Liver (tissue), 9 donors: ENCODE data around the gene ARCN1. TPM values are rescaled to one million over a fixed set of nuclear protein-coding genes. Genes with fewer than 3 reads are reported as not detected.

Experiments used
- DNase-seq: peaks from one replicate; pipeline ENCODE4 v3.0.0-alpha.2; 2017; ENCODE audit warnings: low spot score
- H3K27ac ChIP-seq, 2 donors: one replicate each; pipeline ENCODE4 v1.7.0; 2013; ENCODE audit warnings: inconsistent platforms in 2 of 2, low read length in 2 of 2, control low read depth in 1 of 2, low read depth in 1 of 2, mild to moderate bottlenecking in 1 of 2
- H3K27me3 ChIP-seq, 4 donors: one replicate each; pipeline versions ENCODE4 v1.6.1 to v1.7.0; 2013; ENCODE audit warnings: low read length in 3 of 4, inconsistent platforms in 1 of 4, mild to moderate bottlenecking in 1 of 4, moderate library complexity in 1 of 4; ENCODE audit not compliant: control insufficient read depth in 4 of 4, insufficient read depth in 4 of 4
- H3K36me3 ChIP-seq, 4 donors: one replicate each; pipeline versions ENCODE4 v1.6.1 to v1.7.0; 2013; ENCODE audit warnings: low read length in 3 of 4, mild to moderate bottlenecking in 3 of 4, low read depth in 1 of 4, moderate library complexity in 1 of 4; ENCODE audit not compliant: control insufficient read depth in 4 of 4, insufficient read depth in 3 of 4
- H3K4me1 ChIP-seq, 4 donors: one replicate each; pipeline versions ENCODE4 v1.6.1 to v1.7.0; 2013; ENCODE audit warnings: low read length in 3 of 4, mild to moderate bottlenecking in 3 of 4, moderate library complexity in 1 of 4; ENCODE audit not compliant: control insufficient read depth in 4 of 4, insufficient read depth in 4 of 4
- H3K4me3 ChIP-seq, 3 donors: one replicate each; pipeline versions ENCODE4 v1.6.1 to v1.7.0; 2013; ENCODE audit warnings: low read length in 3 of 3, control low read depth in 1 of 3, low read depth in 1 of 3, mild to moderate bottlenecking in 1 of 3
- H3K9ac ChIP-seq, 2 donors: one replicate each; pipeline ENCODE4 v1.7.0; 2013; ENCODE audit warnings: low read length in 2 of 2, mild to moderate bottlenecking in 2 of 2, moderate library complexity in 2 of 2, control low read depth in 1 of 2, low read depth in 1 of 2
- H3K9me3 ChIP-seq, 4 donors: one replicate each; pipeline versions ENCODE4 v1.6.1 to v1.7.0; 2013; ENCODE audit warnings: low read length in 3 of 4; ENCODE audit not compliant: control insufficient read depth in 4 of 4
- CTCF ChIP-seq: fragments of 150-350 bp; IDR thresholded peaks from 2 replicates; pipeline ENCODE4 v1.5.1; 2017; ENCODE audit warnings: improper control_type of control experiment, low read depth, low read length; ENCODE audit not compliant: missing input control
- EGR1 ChIP-seq, 2 donors: IDR thresholded peaks; 2 replicates each; pipeline ENCODE4 v1.6.1; 2016 to 2018; ENCODE audit warnings: antibody characterized with exemption in 2 of 2, low read depth in 2 of 2
- FOXA1 ChIP-seq: IDR thresholded peaks from 2 replicates; pipeline ENCODE4 v1.6.1; 2016; ENCODE audit warnings: antibody characterized with exemption
- HNF4G ChIP-seq: IDR thresholded peaks from 2 replicates; pipeline ENCODE4 v1.6.1; 2016; ENCODE audit warnings: antibody characterized with exemption
- JUND ChIP-seq, 2 donors: IDR thresholded peaks; 2 replicates each; pipeline ENCODE4 v1.6.1; 2016; ENCODE audit warnings: antibody characterized with exemption in 2 of 2
- NR2F2 ChIP-seq: IDR thresholded peaks from 2 replicates; pipeline ENCODE4 v1.6.1; 2016; ENCODE audit warnings: antibody characterized with exemption
- RXRA ChIP-seq, 2 donors: IDR thresholded peaks; 2 replicates each; pipeline ENCODE4 v1.6.1; 2017 to 2018; ENCODE audit warnings: antibody characterized with exemption in 2 of 2, mild to moderate bottlenecking in 1 of 2
- SP1 ChIP-seq: IDR thresholded peaks from 2 replicates; pipeline ENCODE4 v1.6.1; 2018; ENCODE audit warnings: antibody characterized with exemption, mild to moderate bottlenecking
- TAF1 ChIP-seq: conservative IDR thresholded peaks from 2 replicates; pipeline ENCODE4 v1.6.1; 2016; ENCODE audit warnings: antibody characterized with exemption, mild to moderate bottlenecking
- YY1 ChIP-seq: IDR thresholded peaks from 2 replicates; pipeline ENCODE4 v1.6.1; 2016; ENCODE audit warnings: antibody characterized with exemption, mild to moderate bottlenecking
- WGBS: extraction: QIAGEN DNeasy Blood & Tissue Kit; methylation state at CpG from one replicate; pipeline ENCODE4 v1.1.7; 2013; 5-methylcytosine and 5-hydroxymethylcytosine counted together
- polyA plus RNA-seq, 2 donors: library from polyadenylated mRNA; stranded (reverse) in 1 of 2; unstranded in 1 of 2; fragments of 200-250 nt in 1 of 2; fragments of >200 nt in 1 of 2; fragmentation: Nextera tagmentation in 1 of 2; extraction: Ambion mirVana in 1 of 2; gene quantifications; one replicate each; pipeline versions ENCODE4 v1.2.1 to v1.2.3, GENCODE V29; 2013 to 2015
- total RNA-seq, 2 donors: library from RNA; depleted of rRNA; stranded (reverse); fragments of >200 nt; gene quantifications; one replicate each; pipeline ENCODE4 v1.2.3, GENCODE V29; 2014
- TF ChIP-seq, protein P1 (sequence below): IDR thresholded peaks from 2 replicates; pipeline ENCODE4 v1.6.1; 2016; ENCODE audit warnings: antibody characterized with exemption
- TF ChIP-seq, protein P2 (sequence below): IDR thresholded peaks from 2 replicates; pipeline ENCODE4 v1.6.1; 2016; ENCODE audit warnings: antibody characterized with exemption
- TF ChIP-seq, protein P3 (sequence below): IDR thresholded peaks from 2 replicates; pipeline ENCODE4 v1.6.1; 2016; ENCODE audit warnings: antibody characterized with exemption
- TF ChIP-seq, protein P4 (sequence below): IDR thresholded peaks from 2 replicates; pipeline ENCODE4 v1.6.1; 2016; ENCODE audit warnings: antibody characterized with exemption, mild to moderate bottlenecking
- donor health status: healthy.
- donor health status: healthy.
- donor health status: healthy.
- donor health status: healthy.
- donor health status: healthy.

ARCN1 gene
- total and polyA plus RNA-seq, 4 donors, result 36.7 to 95.4 (median 51.8) TPM

DNA sequence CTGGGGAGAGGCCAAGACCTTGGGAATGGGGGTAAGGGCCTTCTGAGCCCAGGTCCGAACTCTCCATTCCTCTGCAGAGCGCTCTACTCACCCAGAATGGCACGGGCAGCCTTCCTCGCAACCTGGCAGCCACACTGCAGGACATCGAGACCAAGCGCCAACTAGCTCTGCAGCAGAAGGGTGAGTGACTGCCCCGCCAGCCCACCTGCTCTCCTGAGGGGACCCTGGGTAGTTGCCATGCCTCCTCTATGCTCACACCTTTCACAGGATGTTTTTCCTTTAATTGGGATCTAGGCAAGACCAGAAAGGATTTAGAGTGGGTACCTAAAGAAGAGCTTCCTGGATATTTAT, 71.8 kb downstream of the ARCN1 start:
- Histone ChIP-seq H3K27me3 (no peaks in the 10 kb centered on the region), H3K4me1 (no peaks in the 10 kb centered on the region), H3K27ac (no peak overlapping the region), H3K36me3 (peaks cover 0 to 3% (median 0%) of the 10 kb centered on the region in 4 donors), H3K9me3 (no peaks in the 10 kb centered on the region), H3K4me3 (no peak overlapping the region), H3K9ac (no peak overlapping the region)
- WGBS, result 94% methylated on average over 7 of the region's 7 CpGs
- TF ChIP-seq FOXA1, result no peak
- TF ChIP-seq RXRA (IDR thresholded peaks at IDR 0.05), result no peak
- TF ChIP-seq, protein P1, sequence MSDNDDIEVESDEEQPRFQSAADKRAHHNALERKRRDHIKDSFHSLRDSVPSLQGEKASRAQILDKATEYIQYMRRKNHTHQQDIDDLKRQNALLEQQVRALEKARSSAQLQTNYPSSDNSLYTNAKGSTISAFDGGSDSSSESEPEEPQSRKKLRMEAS, result no peak
- TF ChIP-seq, protein P2, sequence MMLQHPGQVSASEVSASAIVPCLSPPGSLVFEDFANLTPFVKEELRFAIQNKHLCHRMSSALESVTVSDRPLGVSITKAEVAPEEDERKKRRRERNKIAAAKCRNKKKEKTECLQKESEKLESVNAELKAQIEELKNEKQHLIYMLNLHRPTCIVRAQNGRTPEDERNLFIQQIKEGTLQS, result no peak
- TF ChIP-seq SP1, result no peak
- TF ChIP-seq NR2F2, result no peak
- TF ChIP-seq, protein P3, sequence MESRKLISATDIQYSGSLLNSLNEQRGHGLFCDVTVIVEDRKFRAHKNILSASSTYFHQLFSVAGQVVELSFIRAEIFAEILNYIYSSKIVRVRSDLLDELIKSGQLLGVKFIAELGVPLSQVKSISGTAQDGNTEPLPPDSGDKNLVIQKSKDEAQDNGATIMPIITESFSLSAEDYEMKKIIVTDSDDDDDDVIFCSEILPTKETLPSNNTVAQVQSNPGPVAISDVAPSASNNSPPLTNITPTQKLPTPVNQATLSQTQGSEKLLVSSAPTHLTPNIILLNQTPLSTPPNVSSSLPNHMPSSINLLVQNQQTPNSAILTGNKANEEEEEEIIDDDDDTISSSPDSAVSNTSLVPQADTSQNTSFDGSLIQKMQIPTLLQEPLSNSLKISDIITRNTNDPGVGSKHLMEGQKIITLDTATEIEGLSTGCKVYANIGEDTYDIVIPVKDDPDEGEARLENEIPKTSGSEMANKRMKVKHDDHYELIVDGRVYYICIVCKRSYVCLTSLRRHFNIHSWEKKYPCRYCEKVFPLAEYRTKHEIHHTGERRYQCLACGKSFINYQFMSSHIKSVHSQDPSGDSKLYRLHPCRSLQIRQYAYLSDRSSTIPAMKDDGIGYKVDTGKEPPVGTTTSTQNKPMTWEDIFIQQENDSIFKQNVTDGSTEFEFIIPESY, result no peak
- TF ChIP-seq JUND (IDR thresholded peaks at IDR 0.05), result no peak
- no peak for TF ChIP-seq CTCF
- TF ChIP-seq EGR1 (IDR thresholded peaks at IDR 0.05; ENCODE audit: low read depth in 2 of 2), result no peak
- TF ChIP-seq, protein P4, sequence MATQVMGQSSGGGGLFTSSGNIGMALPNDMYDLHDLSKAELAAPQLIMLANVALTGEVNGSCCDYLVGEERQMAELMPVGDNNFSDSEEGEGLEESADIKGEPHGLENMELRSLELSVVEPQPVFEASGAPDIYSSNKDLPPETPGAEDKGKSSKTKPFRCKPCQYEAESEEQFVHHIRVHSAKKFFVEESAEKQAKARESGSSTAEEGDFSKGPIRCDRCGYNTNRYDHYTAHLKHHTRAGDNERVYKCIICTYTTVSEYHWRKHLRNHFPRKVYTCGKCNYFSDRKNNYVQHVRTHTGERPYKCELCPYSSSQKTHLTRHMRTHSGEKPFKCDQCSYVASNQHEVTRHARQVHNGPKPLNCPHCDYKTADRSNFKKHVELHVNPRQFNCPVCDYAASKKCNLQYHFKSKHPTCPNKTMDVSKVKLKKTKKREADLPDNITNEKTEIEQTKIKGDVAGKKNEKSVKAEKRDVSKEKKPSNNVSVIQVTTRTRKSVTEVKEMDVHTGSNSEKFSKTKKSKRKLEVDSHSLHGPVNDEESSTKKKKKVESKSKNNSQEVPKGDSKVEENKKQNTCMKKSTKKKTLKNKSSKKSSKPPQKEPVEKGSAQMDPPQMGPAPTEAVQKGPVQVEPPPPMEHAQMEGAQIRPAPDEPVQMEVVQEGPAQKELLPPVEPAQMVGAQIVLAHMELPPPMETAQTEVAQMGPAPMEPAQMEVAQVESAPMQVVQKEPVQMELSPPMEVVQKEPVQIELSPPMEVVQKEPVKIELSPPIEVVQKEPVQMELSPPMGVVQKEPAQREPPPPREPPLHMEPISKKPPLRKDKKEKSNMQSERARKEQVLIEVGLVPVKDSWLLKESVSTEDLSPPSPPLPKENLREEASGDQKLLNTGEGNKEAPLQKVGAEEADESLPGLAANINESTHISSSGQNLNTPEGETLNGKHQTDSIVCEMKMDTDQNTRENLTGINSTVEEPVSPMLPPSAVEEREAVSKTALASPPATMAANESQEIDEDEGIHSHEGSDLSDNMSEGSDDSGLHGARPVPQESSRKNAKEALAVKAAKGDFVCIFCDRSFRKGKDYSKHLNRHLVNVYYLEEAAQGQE, result no peak
- DNase-seq, result no peak

GRCh38 chr11:118644496-118644895, 72.3 kb downstream of the ARCN1 start:
- H3K27me3 ChIP-seq, result no peaks in the 10 kb centered on the region
- 91% methylated on average over 10 of the region's 10 CpGs for WGBS
- H3K9me3 ChIP-seq, result no peaks in the 10 kb centered on the region
- no peaks in the 10 kb centered on the region for H3K4me1 ChIP-seq
- no peak overlapping the region for H3K27ac ChIP-seq
- H3K4me3 ChIP-seq, result no peak overlapping the region
- H3K9ac ChIP-seq, result no peak overlapping the region
- H3K36me3 ChIP-seq, result peaks cover 0 to 3% (median 0%) of the 10 kb centered on the region in 4 donors
- DNase-seq, result no peak
- TF ChIP-seq, protein P1, result no peak
- TF ChIP-seq HNF4G, result no peak
- TF ChIP-seq TAF1, result no peak
- no peak for TF ChIP-seq YY1
- no peak for TF ChIP-seq JUND (IDR thresholded peaks at IDR 0.05)
